K562 (cell line): Measurements from ENCODE around the gene SGMS1. TPM values are rescaled to one million over a fixed set of nuclear protein-coding genes. Genes with fewer than 3 reads are reported as not detected.
A peak's percentile ranks its signal among the peaks of the same experiment; 100 is the strongest.

Source experiments
- ATAC-seq: fragments of 200-7000 bp; cut with Tn5 transposase; 3 replicates; pipeline ENCODE4 v1.9.1; 2020; ENCODE audit warnings: moderate library complexity
- BruUV-seq: library from RNA; stranded (reverse); fragments of 400-500 nt; replicated peaks from 2 replicates; lab custom pipeline; 2021; lab: Mats Ljungman, UMichigan
- CTCF ChIA-PET: fragments of 300-600 bp; formaldehyde crosslinking; extraction: SDS; loops from one replicate; lab custom pipeline; 2021; ENCODE audit warnings: low intra/inter-chr PET ratio; lab: Yijun Ruan, JAX
- POLR2A ChIA-PET: fragments of 300-600, 350-650 bp; sonication (Branson Sonifier 250); formaldehyde crosslinking; extraction: SDS; loops from one replicate; lab custom pipeline; 2021; ENCODE audit warnings: antibody characterized with exemption, inconsistent platforms; lab: Yijun Ruan, JAX
- DNase-seq, 4 experiments: peaks; one replicate each; pipeline versions ENCODE4 v3.0.0 to v3.0.0-alpha.2; 2011 to 2018; ENCODE audit warnings: low spot score in 3 of 4, mixed read lengths in 3 of 4; ENCODE audit errors: extremely low read depth in 1 of 4
- FAIRE-seq: peaks from 2 replicates; lab custom pipeline; 2011; peaks lifted over from hg19 to GRCh38; lab: Jason Lieb, UNC
- H2AFZ ChIP-seq: 2 replicates; pipeline ENCODE4 v1.6.0; 2011; ENCODE audit warnings: low read depth, low read length, control low read depth, inconsistent platforms
- H3K27ac ChIP-seq: fragments of 200-600 bp; 3 replicates; pipeline ENCODE4 v1.8.0; 2011; ENCODE audit warnings: low read depth, mild to moderate bottlenecking, control low read depth, inconsistent platforms, low read length, moderate library complexity, mixed read lengths; ENCODE audit errors: extremely low read depth
- H3K27me3 ChIP-seq, 2 experiments: fragments of 300-600 bp in 1 of 2; 2 replicates in 1 of 2; 3 replicates in 1 of 2; pipeline versions ENCODE4 v1.6.0 to v1.8.0; 2011; ENCODE audit warnings: inconsistent platforms in 2 of 2, low read length in 2 of 2, mild to moderate bottlenecking in 1 of 2, mixed read lengths in 1 of 2, moderate library complexity in 1 of 2; ENCODE audit not compliant: control insufficient read depth in 2 of 2, insufficient read depth in 2 of 2
- H3K36me3 ChIP-seq: fragments of 300-600 bp; 3 replicates; pipeline ENCODE4 v1.8.0; 2011; ENCODE audit warnings: mild to moderate bottlenecking, low read length, inconsistent platforms; ENCODE audit not compliant: control insufficient read depth, insufficient read depth
- H3K4me1 ChIP-seq, 2 experiments: fragments of 200-600 bp in 1 of 2; replicated peaks in 1 of 2; 2 replicates in 1 of 2; 3 replicates in 1 of 2; pipeline versions ENCODE4 v1.5.1 to v1.8.0; 2011; ENCODE audit warnings: inconsistent platforms in 2 of 2, low read length in 2 of 2, mild to moderate bottlenecking in 1 of 2, mixed read lengths in 1 of 2, moderate library complexity in 1 of 2; ENCODE audit not compliant: control insufficient read depth in 2 of 2, insufficient read depth in 2 of 2
- H3K4me2 ChIP-seq: 2 replicates; pipeline ENCODE4 v1.6.1; 2011; ENCODE audit warnings: low read length, control low read depth, inconsistent platforms, mixed read lengths; ENCODE audit not compliant: insufficient read depth
- H3K4me3 ChIP-seq: fragments of 200-600 bp; sonication (generic), shearing (Covaris generic); 2 replicates; pipeline ENCODE4 v1.5.1; 2016; ENCODE audit warnings: control low read depth, inconsistent platforms
- H3K79me2 ChIP-seq: fragments of 200-600 bp; 3 replicates; pipeline ENCODE4 v1.8.0; 2011; ENCODE audit warnings: low read length, inconsistent platforms; ENCODE audit not compliant: control insufficient read depth, insufficient read depth
- H3K9ac ChIP-seq, 2 experiments: 2 replicates each; pipeline versions ENCODE4 v1.6.0 to v1.6.1; 2011; ENCODE audit warnings: low read depth in 2 of 2, low read length in 2 of 2, control low read depth in 1 of 2, inconsistent platforms in 1 of 2, mild to moderate bottlenecking in 1 of 2, mixed read lengths in 1 of 2; ENCODE audit not compliant: insufficient read depth in 1 of 2
- H3K9me1 ChIP-seq: one replicate; pipeline ENCODE4 v1.6.0; 2011; ENCODE audit warnings: inconsistent platforms, mild to moderate bottlenecking, low read length, moderate library complexity; ENCODE audit not compliant: control insufficient read depth, insufficient read depth
- H3K9me3 ChIP-seq: replicated peaks from 2 replicates; pipeline ENCODE4 v1.5.1; 2011; ENCODE audit warnings: low read depth, low read length, inconsistent platforms; ENCODE audit not compliant: control insufficient read depth, insufficient read depth
- H4K20me1 ChIP-seq: replicated peaks from 2 replicates; pipeline ENCODE4 v1.6.1; 2011; ENCODE audit warnings: low read length, inconsistent platforms, mixed read lengths; ENCODE audit not compliant: control insufficient read depth, insufficient read depth
- CREM ChIP-seq: IDR thresholded peaks from 2 replicates; pipeline ENCODE4 v1.6.1; 2014; ENCODE audit warnings: antibody characterized with exemption, low read depth
- FOXA3 ChIP-seq, 2 experiments: fragments of 450-650 bp in 1 of 2; sonication (generic) in 1 of 2; formaldehyde crosslinking; IDR thresholded peaks in 1 of 2; conservative IDR thresholded peaks in 1 of 2; 2 replicates each; pipeline versions ENCODE4 v1.4.0 to v1.8.0; 2020 to 2022; ENCODE audit warnings: mild to moderate bottlenecking in 2 of 2, missing genetic modification reagents in 1 of 2
- HDAC3 ChIP-seq: fragments of 450-650 bp; IDR thresholded peaks from 2 replicates; pipeline ENCODE4 v1.6.1; 2018; ENCODE audit warnings: borderline replicate concordance, mild to moderate bottlenecking, moderate library complexity; ENCODE audit not compliant: partially characterized antibody
- MEF2A ChIP-seq: IDR thresholded peaks from 2 replicates; pipeline ENCODE4 v1.6.1; 2011; ENCODE audit warnings: low read depth, mild to moderate bottlenecking, low read length, moderate library complexity; ENCODE audit not compliant: control insufficient read depth
- NCOA4 ChIP-seq: fragments of 450-650 bp; IDR thresholded peaks from 2 replicates; pipeline ENCODE4 v1.6.1; 2018; ENCODE audit warnings: mild to moderate bottlenecking; ENCODE audit not compliant: partially characterized antibody
- NFRKB ChIP-seq: fragments of 450-650 bp; IDR thresholded peaks from 2 replicates; pipeline ENCODE4 v1.6.1; 2016; ENCODE audit warnings: low read depth
- POLR2G ChIP-seq: fragments of 200-400 bp; formaldehyde crosslinking; IDR thresholded peaks from 2 replicates; pipeline ENCODE4 v1.6.1; 2017; ENCODE audit warnings: low read depth, mild to moderate bottlenecking, antibody characterized with exemption, low read length, moderate library complexity
- TRIM24 ChIP-seq, 2 experiments: fragments of 450-650 bp; IDR thresholded peaks; 2 replicates each; pipeline ENCODE4 v1.6.1; 2016
- WGBS: fragments of 100-300 bp; shearing (Covaris generic); methylation state at CpG from one replicate; pipeline ENCODE4 v1.1.6; 2016; ENCODE audit warnings: low coverage, mixed read lengths; ENCODE audit not compliant: insufficient coverage; ENCODE audit errors: missing lambda C conversion rate; 5-methylcytosine and 5-hydroxymethylcytosine counted together
- in situ Hi-C: fragments of 300-500 bp; cut with MboI; formaldehyde crosslinking; loops from 4 replicates; pipeline ENCODE4 v1.15.0; 2018; ENCODE audit warnings: inconsistent platforms, mixed read lengths
- intact Hi-C: fragments of 100-400 bp; cut with micrococcal nuclease; formaldehyde crosslinking; loops from 2 replicates; pipeline ENCODE4 v1.14.2; 2022
- polyA plus RNA-seq, 8 experiments: library from polyadenylated mRNA; depleted of rRNA in 4 of 8; stranded (reverse) in 5 of 8; unstranded in 3 of 8; fragments of >200 nt; fragmentation: Nextera tagmentation in 2 of 8; fragmentation: Illumina TruSeq in 1 of 8; extraction: Ambion mirVana in 2 of 8; extraction: Trizol in 1 of 8; gene quantifications; 2 replicates each; pipeline versions ENCODE4 v1.2.1 to v1.2.3, GENCODE V29; 2011 to 2014; ENCODE audit warnings: inconsistent platforms in 1 of 8, missing spikeins in 1 of 8
- total RNA-seq, 7 experiments: library from RNA; depleted of rRNA in 6 of 7; stranded (reverse); fragments of >200 nt in 6 of 7; fragmentation: Illumina TruSeq in 2 of 7; extraction: Trizol in 2 of 7; gene quantifications; 2 replicates each; pipeline versions ENCODE4 v1.2.1 to v1.2.3, GENCODE V29; 2011 to 2021; ENCODE audit warnings: low replicate concordance in 1 of 7
- TF ChIP-seq, protein P1 (sequence below): fragments of 450-650 bp; conservative IDR thresholded peaks from 2 replicates; pipeline ENCODE4 v1.6.1; 2016; ENCODE audit warnings: missing genetic modification characterization, low read depth, mild to moderate bottlenecking, missing compliant biosample characterization, moderate library complexity

The SGMS1 gene
- total and polyA plus RNA-seq, 9 of the 15 experiments (the other 6 are each of a cell fraction or from before 2014, with no cell fraction given), result 22.6 to 232 (median 82.2) TPM

DNA sequence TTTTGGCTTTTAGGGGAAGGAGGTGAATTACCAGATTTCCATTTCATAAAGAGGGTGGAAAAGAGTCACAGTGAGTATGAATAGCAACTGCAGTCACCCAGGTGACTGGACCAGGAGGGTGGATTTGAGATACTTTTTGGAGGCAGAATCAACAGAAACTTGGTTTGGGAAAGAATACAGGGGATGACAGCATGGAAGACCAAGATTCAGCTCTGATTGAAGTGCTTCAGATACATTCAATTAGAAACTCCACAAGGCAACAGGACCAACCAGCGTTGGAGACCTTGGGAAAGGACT, 83.0 kb downstream of the SGMS1 start:
- peaks cover 19 to 64% of the 10 kb centered on the region in 2 experiments for H3K4me1 ChIP-seq
- H3K36me3 ChIP-seq, result no peaks in the 10 kb centered on the region; the same call in 2 of the 3 replicates
- no peak for FAIRE-seq
- no peaks in the 10 kb centered on the region for H3K9me3 ChIP-seq
- H3K27me3 ChIP-seq, result no peaks in the 10 kb centered on the region
- ATAC-seq, result no peak
- peaks cover 16% of the 10 kb centered on the region for H4K20me1 ChIP-seq
- no peak overlapping the region for H3K4me3 ChIP-seq
- peaks cover 95% of the 10 kb centered on the region for H3K79me2 ChIP-seq
- no peak for DNase-seq
- no TSS peak for BruUV-seq
- H3K27ac ChIP-seq, result peak overlapping the region; percentile 15; the same call in 1 of the 3 replicates
- H3K9me1 ChIP-seq, result no peaks in the 10 kb centered on the region
- in situ Hi-C loops, result no loop called here
- ChIA-PET POLR2A (interaction anchor here (0.6 to 1.1 kb wide), 2 partner anchors 83 to 337 kb away, joined by 3 read pairs; partner anchors contain the start of gene SGMS1), CTCF (no interaction called here)
- TF ChIP-seq HDAC3 (no peak), MEF2A (no peak), FOXA3 (CRISPR knock-in tag; conservative IDR thresholded peaks at IDR 0.05 in 1 of 2, IDR thresholded peaks at IDR 0.05 in 1 of 2) (no peak), TRIM24 (IDR thresholded peaks at IDR 0.05) (0 out of 4 replicates have a peak, but pooled peaks of 1 of the 2 experiments have one; percentile 20), CREM (no peak), NCOA4 (no peak), NFRKB (0 out of 2 replicates have a peak, but pooled peaks have one; percentile 23), POLR2G (no peak)
- TF ChIP-seq, protein P1, sequence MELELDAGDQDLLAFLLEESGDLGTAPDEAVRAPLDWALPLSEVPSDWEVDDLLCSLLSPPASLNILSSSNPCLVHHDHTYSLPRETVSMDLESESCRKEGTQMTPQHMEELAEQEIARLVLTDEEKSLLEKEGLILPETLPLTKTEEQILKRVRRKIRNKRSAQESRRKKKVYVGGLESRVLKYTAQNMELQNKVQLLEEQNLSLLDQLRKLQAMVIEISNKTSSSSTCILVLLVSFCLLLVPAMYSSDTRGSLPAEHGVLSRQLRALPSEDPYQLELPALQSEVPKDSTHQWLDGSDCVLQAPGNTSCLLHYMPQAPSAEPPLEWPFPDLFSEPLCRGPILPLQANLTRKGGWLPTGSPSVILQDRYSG (tag), result no peak
- intact Hi-C loops, result no loop called here
- no peak overlapping the region for H2AFZ ChIP-seq
- H3K4me2 ChIP-seq, result no peak overlapping the region; the same call in 1 of the 2 replicates
- H3K9ac ChIP-seq, result no peak overlapping the region
- WGBS, result 81% methylated on average over 1 of the region's 1 CpG
